COLO668 (cell line): ENCODE data around the gene GATAD2A.

Source experiments
- DNase-seq: peaks from one replicate; lab custom pipeline; 2025; ENCODE audit not compliant: unreplicated experiment; lab: John Stamatoyannopoulos, UW

GATAD2A gene

GRCh38 chr19:19506592-19506991 lies 101.1 kb downstream of the GATAD2A start:
- DNase-seq, result no peak

GRCh38 chr19:19507354-19507753 lies 101.9 kb downstream of the GATAD2A start:
- DNase-seq, result no peak

- DNase-seq, result no peak
Measured at GRCh38 chr19:19508217-19508616, 102.7 kb downstream of the GATAD2A start.

GRCh38 chr19:19510432-19510831 lies 105.0 kb downstream of the GATAD2A start:
- DNase-seq, result no peak

GRCh38 chr19:19513682-19514081 lies 108.2 kb downstream of the GATAD2A start:
- DNase-seq, result no peak

- DNase-seq, result no peak
Measured at GRCh38 chr19:19514215-19514657, 108.8 kb downstream of the GATAD2A start.

- DNase-seq, result no peak
Measured at GRCh38 chr19:19514881-19515641, 109.6 kb downstream of the GATAD2A start, which contains the start of gene TSSK6. Gene TSSK6 (minus strand): TSS chr19:19515548. CDS start chr19:19515427, 121 bp downstream.

GRCh38 chr19:19515642-19516519 lies 110.4 kb downstream of the GATAD2A start, which contains the start of gene NDUFA13:
Gene NDUFA13 (plus strand): TSS chr19:19516225. CDS start chr19:19516239, 14 bp downstream.
- peak; percentile 87 for DNase-seq

GRCh38 chr19:19517235-19517619 lies 111.8 kb downstream of the GATAD2A start:
- DNase-seq, result no peak

- no peak for DNase-seq
Measured at GRCh38 chr19:19520989-19521388, 115.5 kb downstream of the GATAD2A start.

GRCh38 chr19:19523177-19523576 lies 117.7 kb downstream of the GATAD2A start:
- DNase-seq, result no peak

GRCh38 chr19:19524053-19524452 lies 118.6 kb downstream of the GATAD2A start:
- DNase-seq, result no peak

- no peak for DNase-seq
Measured at GRCh38 chr19:19525611-19526380, 120.3 kb downstream of the GATAD2A start.

- DNase-seq, result no peak
Measured at GRCh38 chr19:19526581-19527370, 121.3 kb downstream of the GATAD2A start.

GRCh38 chr19:19527371-19527656 lies 121.8 kb downstream of the GATAD2A start:
- DNase-seq, result no peak

- DNase-seq, result no peak
Measured at GRCh38 chr19:19527674-19528625, 122.5 kb downstream of the GATAD2A start.

- DNase-seq, result no peak
Measured at GRCh38 chr19:19528721-19529490, 123.4 kb downstream of the GATAD2A start, which contains the start of gene YJEFN3. Gene YJEFN3 (plus strand): TSS chr19:19528911. CDS start chr19:19528933, 22 bp downstream.

GRCh38 chr19:19529783-19530422 lies 124.4 kb downstream of the GATAD2A start:
- DNase-seq, result no peak
